ENCODE results near the gene ALDH4A1. TPM values are rescaled to one million over a fixed set of nuclear protein-coding genes. Genes with fewer than 3 reads are reported as not detected.

ALDH4A1 gene
- total RNA-seq, 4 donors from 2014 or later, result 25.0 to 33.0 (median 29.6) TPM

- peaks cover 75% of the 10 kb centered on the region for H3K4me1 ChIP-seq
- H3K36me3 ChIP-seq, result peaks cover 18% of the 10 kb centered on the region
- H3K4me3 ChIP-seq, result peak overlapping the region; percentile 2
- WGBS, result 12% methylated on average over 7 of the region's 14 CpGs
- no peaks in the 10 kb centered on the region for H3K27me3 ChIP-seq
- TF ChIP-seq EP300 (IDR thresholded peaks at IDR 0.05) (no peak), CTCF (IDR thresholded peaks at IDR 0.05) (no peak), POLR2AphosphoS5 (IDR thresholded peaks at IDR 0.05) (no peak), POLR2A (IDR thresholded peaks at IDR 0.05) (no peak)
- H3K9me3 ChIP-seq, result no peaks in the 10 kb centered on the region
- H3K27ac ChIP-seq, result peak overlapping the region; percentile 70
- no peak for DNase-seq (ENCODE audit: low spot score in 2 of 2)
Measured at GRCh38 chr1:18923756-18924211, 21.4 kb upstream of the ALDH4A1 start.

GRCh38 chr1:18922848-18923755 lies 20.7 kb upstream of the ALDH4A1 start:
- Histone ChIP-seq H3K36me3 (peaks cover 25% of the 10 kb centered on the region), H3K4me1 (peaks cover 68% of the 10 kb centered on the region), H3K27me3 (no peaks in the 10 kb centered on the region), H3K4me3 (peak overlapping the region; percentile 17), H3K27ac (peak overlapping the region; percentile 70), H3K9me3 (no peaks in the 10 kb centered on the region)
- WGBS, result 50% methylated on average over 15 of the region's 18 CpGs
- DNase-seq (ENCODE audit: low spot score in 2 of 2), result no peak
- TF ChIP-seq EP300 (IDR thresholded peaks at IDR 0.05), result no peak
- no peak for TF ChIP-seq POLR2A (IDR thresholded peaks at IDR 0.05)

GRCh38 chr1:18922319-18922726 lies 20.0 kb upstream of the ALDH4A1 start:
- TF ChIP-seq CTCF (IDR thresholded peaks at IDR 0.05) (no peak), POLR2A (IDR thresholded peaks at IDR 0.05) (no peak), EP300 (IDR thresholded peaks at IDR 0.05) (no peak), POLR2AphosphoS5 (IDR thresholded peaks at IDR 0.05) (no peak)
- peaks cover 61% of the 10 kb centered on the region for H3K4me1 ChIP-seq
- H3K27me3 ChIP-seq, result no peaks in the 10 kb centered on the region
- 33% methylated on average over 8 of the region's 8 CpGs for WGBS
- H3K9me3 ChIP-seq, result no peaks in the 10 kb centered on the region
- peaks cover 33% of the 10 kb centered on the region for H3K36me3 ChIP-seq
- peak overlapping the region; percentile 17 for H3K4me3 ChIP-seq
- DNase-seq (ENCODE audit: low spot score in 2 of 2), result peak in 1 of 2 donors; percentile 89
- peak overlapping the region; percentile 70 for H3K27ac ChIP-seq

- Histone ChIP-seq H3K27ac (peak overlapping the region; percentile 70), H3K4me1 (peaks cover 54% of the 10 kb centered on the region), H3K36me3 (peaks cover 39% of the 10 kb centered on the region), H3K4me3 (no peak overlapping the region), H3K27me3 (no peaks in the 10 kb centered on the region), H3K9me3 (no peaks in the 10 kb centered on the region)
- 51% methylated on average over 14 of the region's 17 CpGs for WGBS
- no peak for TF ChIP-seq POLR2A (IDR thresholded peaks at IDR 0.05)
- TF ChIP-seq POLR2AphosphoS5 (IDR thresholded peaks at IDR 0.05), result no peak
- TF ChIP-seq EP300 (IDR thresholded peaks at IDR 0.05), result no peak
- no peak for TF ChIP-seq CTCF (IDR thresholded peaks at IDR 0.05)
- no peak for DNase-seq (ENCODE audit: low spot score in 2 of 2)
Measured at GRCh38 chr1:18921516-18922251, 19.3 kb upstream of the ALDH4A1 start.

- peaks cover 47% of the 10 kb centered on the region for H3K4me1 ChIP-seq
- H3K36me3 ChIP-seq, result peaks cover 47% of the 10 kb centered on the region
- H3K27me3 ChIP-seq, result no peaks in the 10 kb centered on the region
- TF ChIP-seq POLR2AphosphoS5 (IDR thresholded peaks at IDR 0.05), result no peak
- TF ChIP-seq EP300 (IDR thresholded peaks at IDR 0.05), result no peak
- TF ChIP-seq POLR2A (IDR thresholded peaks at IDR 0.05), result no peak
- TF ChIP-seq CTCF (IDR thresholded peaks at IDR 0.05), result no peak
- no peak overlapping the region for H3K27ac ChIP-seq
- WGBS, result 80% methylated on average over 5 of the region's 7 CpGs
- no peaks in the 10 kb centered on the region for H3K9me3 ChIP-seq
- DNase-seq (ENCODE audit: low spot score in 2 of 2), result no peak
- H3K4me3 ChIP-seq, result no peak overlapping the region
Measured at GRCh38 chr1:18920931-18921330, 18.6 kb upstream of the ALDH4A1 start.
